GM06990 (cell line): ENCODE data around the gene CAB39L.

Experiments used
- DNase-seq: peaks from one replicate; pipeline ENCODE4 v3.0.0-alpha.2; 2011; ENCODE audit not compliant: insufficient read length; ENCODE audit errors: extremely low read depth
- H3K27me3 ChIP-seq: replicated peaks from 2 replicates; pipeline ENCODE4 v1.6.0; 2011; ENCODE audit warnings: low read length; ENCODE audit not compliant: control insufficient read depth, insufficient read depth
- H3K36me3 ChIP-seq: 2 replicates; pipeline ENCODE4 v1.5.1; 2011; ENCODE audit warnings: low read length; ENCODE audit not compliant: control insufficient read depth, insufficient read depth
- H3K4me3 ChIP-seq: replicated peaks from 2 replicates; pipeline ENCODE4 v1.5.1; 2011; ENCODE audit warnings: low read depth, mild to moderate bottlenecking, control low read depth, low read length
- TF ChIP-seq, protein P1 (sequence below): IDR thresholded peaks from 2 replicates; pipeline ENCODE4 v1.5.1; 2011; ENCODE audit warnings: low read length, control low read depth, mild to moderate bottlenecking, inconsistent platforms; ENCODE audit not compliant: insufficient read depth, poor library complexity, severe bottlenecking

Gene CAB39L

DNA sequence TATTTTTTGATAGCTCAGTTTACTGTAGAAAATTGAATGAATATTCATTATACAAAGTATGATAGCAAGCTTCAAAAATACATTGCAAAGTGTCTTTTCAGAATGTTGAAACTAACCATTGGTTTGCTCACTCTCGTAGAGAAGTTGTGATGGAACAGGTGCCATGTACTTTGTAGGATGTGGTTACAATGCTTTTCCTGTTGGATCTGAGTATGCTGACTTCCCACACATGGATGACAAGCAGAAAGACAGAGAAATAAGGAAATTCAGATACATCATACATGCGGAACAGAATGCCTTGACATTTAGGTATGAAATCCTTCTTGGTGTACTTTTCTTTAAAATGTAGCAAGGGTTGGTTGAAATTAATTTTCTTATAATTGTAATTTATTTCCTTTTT is 165.7 kb downstream of the CAB39L start:
- DNase-seq: no peak
- no peak overlapping the region for H3K4me3 ChIP-seq
- TF ChIP-seq, protein P1, sequence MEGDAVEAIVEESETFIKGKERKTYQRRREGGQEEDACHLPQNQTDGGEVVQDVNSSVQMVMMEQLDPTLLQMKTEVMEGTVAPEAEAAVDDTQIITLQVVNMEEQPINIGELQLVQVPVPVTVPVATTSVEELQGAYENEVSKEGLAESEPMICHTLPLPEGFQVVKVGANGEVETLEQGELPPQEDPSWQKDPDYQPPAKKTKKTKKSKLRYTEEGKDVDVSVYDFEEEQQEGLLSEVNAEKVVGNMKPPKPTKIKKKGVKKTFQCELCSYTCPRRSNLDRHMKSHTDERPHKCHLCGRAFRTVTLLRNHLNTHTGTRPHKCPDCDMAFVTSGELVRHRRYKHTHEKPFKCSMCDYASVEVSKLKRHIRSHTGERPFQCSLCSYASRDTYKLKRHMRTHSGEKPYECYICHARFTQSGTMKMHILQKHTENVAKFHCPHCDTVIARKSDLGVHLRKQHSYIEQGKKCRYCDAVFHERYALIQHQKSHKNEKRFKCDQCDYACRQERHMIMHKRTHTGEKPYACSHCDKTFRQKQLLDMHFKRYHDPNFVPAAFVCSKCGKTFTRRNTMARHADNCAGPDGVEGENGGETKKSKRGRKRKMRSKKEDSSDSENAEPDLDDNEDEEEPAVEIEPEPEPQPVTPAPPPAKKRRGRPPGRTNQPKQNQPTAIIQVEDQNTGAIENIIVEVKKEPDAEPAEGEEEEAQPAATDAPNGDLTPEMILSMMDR: no peak
- H3K36me3 ChIP-seq: no peaks in the 10 kb centered on the region; the same call in 1 of the 2 replicates
- no peaks in the 10 kb centered on the region for H3K27me3 ChIP-seq

DNA sequence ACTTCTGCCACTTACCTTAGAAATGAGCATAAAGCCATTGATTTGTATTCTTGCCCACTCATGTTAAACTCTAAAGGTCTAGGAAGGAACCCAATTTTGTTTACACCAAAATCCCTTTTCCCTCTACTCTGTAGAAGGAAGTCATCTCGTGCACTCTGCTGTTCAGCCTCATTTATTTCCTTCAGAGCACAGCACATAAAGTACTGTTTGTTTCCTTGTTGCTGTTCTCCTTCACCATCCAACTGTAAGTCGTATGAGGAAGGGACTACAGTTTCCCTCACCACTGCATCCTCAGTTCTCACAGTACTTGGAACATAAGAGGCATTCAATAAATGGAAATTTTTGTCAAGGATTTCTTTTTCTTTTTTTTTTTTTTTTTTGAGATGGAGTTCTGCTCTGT is 171.6 kb downstream of the CAB39L start:
- no peak overlapping the region for H3K4me3 ChIP-seq
- no peak for DNase-seq
- H3K36me3 ChIP-seq: no peaks in the 10 kb centered on the region; the same call in 1 of the 2 replicates
- TF ChIP-seq, protein P1: no peak
- H3K27me3 ChIP-seq: no peaks in the 10 kb centered on the region

DNA sequence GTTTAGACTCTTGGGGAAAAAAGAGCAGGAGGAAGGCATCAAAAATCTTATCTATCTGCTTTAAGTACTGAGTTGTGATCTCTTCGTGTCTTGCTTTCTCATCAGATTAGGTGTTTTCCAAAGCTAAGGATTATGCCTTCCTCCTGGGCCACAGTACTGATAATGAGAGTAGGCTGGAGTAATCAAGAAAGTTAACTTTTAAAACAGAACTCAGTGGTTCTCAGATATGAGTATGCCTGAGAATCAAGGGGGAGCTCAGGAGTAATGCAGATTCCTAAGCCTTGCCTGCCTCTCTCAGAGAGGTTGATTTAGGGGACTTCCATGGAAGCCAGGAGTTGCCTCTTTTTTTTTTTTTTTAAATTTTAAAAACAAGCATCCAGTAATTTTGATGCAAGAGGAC is 172.6 kb downstream of the CAB39L start:
- no peak overlapping the region for H3K4me3 ChIP-seq
- no peaks in the 10 kb centered on the region; the same call in 1 of the 2 replicates for H3K36me3 ChIP-seq
- no peak for DNase-seq
- TF ChIP-seq, protein P1: no peak
- H3K27me3 ChIP-seq: no peaks in the 10 kb centered on the region

DNA sequence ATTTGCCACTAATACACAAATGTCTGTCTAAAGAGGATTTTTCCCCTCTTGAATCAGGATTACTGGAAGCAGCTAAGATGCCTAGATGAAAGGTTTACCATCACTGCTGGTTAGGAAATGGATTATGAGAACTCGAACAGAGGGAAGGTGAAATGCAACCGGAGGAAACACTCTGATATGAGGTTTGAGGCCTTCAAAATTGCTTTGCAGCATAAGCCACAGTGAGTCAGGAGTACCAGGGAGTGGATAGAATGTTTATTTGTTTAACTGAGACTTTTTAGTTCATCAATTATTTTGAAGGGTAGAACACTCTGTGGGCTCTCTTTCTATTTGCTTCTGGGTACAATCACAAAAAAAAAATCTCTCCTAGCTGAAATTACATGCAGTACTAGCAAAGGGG is 178.0 kb downstream of the CAB39L start:
- TF ChIP-seq, protein P1: no peak
- Histone ChIP-seq H3K36me3 (no peaks in the 10 kb centered on the region; the same call in 1 of the 2 replicates), H3K4me3 (no peak overlapping the region)

DNA sequence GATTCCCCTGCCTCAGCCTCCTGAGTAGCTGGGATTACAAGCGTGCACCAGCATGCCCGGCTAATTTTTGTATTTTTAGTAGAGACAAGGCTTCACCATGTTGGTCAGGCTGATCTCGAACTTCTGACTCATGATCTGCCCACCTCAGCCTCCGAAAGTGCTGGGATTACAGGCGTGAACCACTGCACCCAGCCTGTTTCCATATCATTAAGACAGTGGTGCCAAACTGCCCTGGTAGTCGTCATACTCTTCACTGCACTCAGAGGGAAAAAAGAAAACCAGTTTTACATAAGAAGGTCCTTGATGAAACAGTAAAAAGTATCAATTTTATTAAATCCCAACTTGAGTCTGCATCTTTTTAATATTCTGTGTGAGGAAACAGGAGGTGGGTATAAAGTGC is 181.2 kb downstream of the CAB39L start:
- Histone ChIP-seq H3K27me3 (no peaks in the 10 kb centered on the region), H3K36me3 (peaks cover 2% of the 10 kb centered on the region; the same call in 1 of the 2 replicates), H3K4me3 (no peak overlapping the region)
- DNase-seq: no peak
- TF ChIP-seq, protein P1: no peak

More for the DNA sequence above, 178.0 kb downstream of the CAB39L start:
- no peaks in the 10 kb centered on the region for H3K27me3 ChIP-seq
- no peak for DNase-seq

DNA sequence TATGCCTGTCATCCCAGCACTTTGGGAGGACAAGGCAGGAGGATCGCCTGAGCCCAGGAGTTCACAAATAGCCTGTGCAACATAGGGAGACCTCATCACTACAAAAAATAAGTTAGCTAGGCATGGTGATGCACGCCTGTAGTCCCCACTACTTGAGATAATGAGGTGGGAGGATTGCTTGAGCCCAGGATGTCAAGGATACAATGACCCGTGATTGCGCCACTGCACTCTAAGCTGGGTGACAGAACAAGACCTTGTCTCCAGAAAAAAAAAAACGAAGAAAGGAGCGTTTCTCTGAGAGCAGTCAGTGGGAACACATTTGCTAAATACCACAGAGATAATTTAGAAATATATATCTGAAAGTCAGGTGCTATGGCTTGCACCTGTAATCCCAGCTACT is 184.3 kb downstream of the CAB39L start:
- no peak for DNase-seq
- Histone ChIP-seq H3K4me3 (no peak overlapping the region), H3K36me3 (peaks cover 2% of the 10 kb centered on the region; the same call in 1 of the 2 replicates), H3K27me3 (no peaks in the 10 kb centered on the region)
- TF ChIP-seq, protein P1: no peak
